Kidney (tissue), 14 donors: ENCODE results near the gene YARS1. TPM values are rescaled to one million over a fixed set of nuclear protein-coding genes. Genes with fewer than 3 reads are reported as not detected.

ENCODE experiments used
- DNase-seq, 5 donors: peaks; one replicate each; pipeline ENCODE4 v3.0.0-alpha.2; 2013 to 2020
- FAIRE-seq: peaks from 2 replicates; lab custom pipeline; 2012; peaks lifted over from hg19 to GRCh38; lab: Jason Lieb, UNC
- H3K27ac ChIP-seq, 2 donors: one replicate each; pipeline ENCODE4 v1.7.0; 2013; ENCODE audit warnings: low read depth in 2 of 2, low read length in 2 of 2, inconsistent platforms in 1 of 2
- H3K27me3 ChIP-seq: one replicate; pipeline ENCODE4 v1.7.1; 2013; ENCODE audit warnings: low read length, inconsistent platforms; ENCODE audit not compliant: control insufficient read depth, insufficient read depth
- H3K36me3 ChIP-seq, 3 donors: one replicate each; pipeline versions ENCODE4 v1.7.0 to v1.7.1; 2013; ENCODE audit warnings: low read length in 3 of 3, control low read depth in 1 of 3, inconsistent platforms in 1 of 3; ENCODE audit not compliant: insufficient read depth in 3 of 3, control insufficient read depth in 2 of 3
- H3K4me1 ChIP-seq, 3 donors: one replicate each; pipeline versions ENCODE4 v1.7.0 to v1.7.1; 2013; ENCODE audit warnings: low read length in 3 of 3, inconsistent platforms in 1 of 3, low read depth in 1 of 3; ENCODE audit not compliant: control insufficient read depth in 2 of 3, insufficient read depth in 2 of 3
- H3K4me3 ChIP-seq, 3 donors: one replicate each; pipeline versions ENCODE4 v1.7.0 to v1.8.1; 2013; ENCODE audit warnings: low read length in 3 of 3, control low read depth in 1 of 3, inconsistent platforms in 1 of 3
- H3K9ac ChIP-seq, 3 donors: one replicate each; pipeline versions ENCODE4 v1.7.0 to v1.7.1; 2013; ENCODE audit warnings: low read length in 3 of 3, control low read depth in 1 of 3, inconsistent platforms in 1 of 3
- H3K9me3 ChIP-seq, 3 donors: one replicate each; pipeline versions ENCODE4 v1.7.0 to v1.7.1; 2013; ENCODE audit warnings: low read length in 3 of 3, control low read depth in 1 of 3, inconsistent platforms in 1 of 3; ENCODE audit not compliant: control insufficient read depth in 2 of 3, insufficient read depth in 1 of 3
- intact Hi-C: fragments of 100-400 bp; cut with DNase I; formaldehyde crosslinking; loops from one replicate; pipeline ENCODE4 v1.11.1; 2022
- polyA plus RNA-seq: library from polyadenylated mRNA; stranded (reverse); fragments of 350-450 nt; fragmentation: Illumina TruSeq; extraction: RNeasy Lipid Tissue Mini Kit (QIAGEN cat#74804); gene quantifications from one replicate; pipeline ENCODE4 v1.2.3, GENCODE V29; 2014; ENCODE audit warnings: low read depth, low replicate concordance; ENCODE audit not compliant: insufficient read depth
- total RNA-seq: library from RNA; stranded (reverse); fragmentation: NEBNext Ultra II Directional; extraction: Animal tissue kit (Norgen Biotek cat#: 25700); gene quantifications from one replicate; pipeline ENCODE4 v1.2.1, GENCODE V29; 2021
- TF ChIP-seq, protein P1 (sequence below): IDR thresholded peaks from 3 replicates; pipeline ENCODE4 v1.5.1; 2012; ENCODE audit warnings: mild to moderate bottlenecking, moderate library complexity, borderline replicate concordance; ENCODE audit not compliant: insufficient read depth; ENCODE audit errors: extremely low read depth
- donor health status: control.
- donor health status: control.
- donor health status: control.
- donor health status: control.
- donor health status: control.
- donor health status: DM: yes; HTN: yes; CAD: no.
- donor health status: Normal renal cell carcinoma (clear cell type).

Gene YARS1
- total and polyA plus RNA-seq, 2 donors from 2014 or later: 24.8 to 86.1 TPM

GRCh38 chr1:32861904-32862695 lies 44.9 kb upstream of the YARS1 start:
- Histone ChIP-seq H3K27me3 (no peaks in the 10 kb centered on the region), H3K9me3 (no peaks in the 10 kb centered on the region), H3K36me3 (peaks cover 0 to 5% (median 3%) of the 10 kb centered on the region in 3 donors), H3K4me1 (peaks cover 0 to 6% (median 0%) of the 10 kb centered on the region in 3 donors), H3K27ac (no peak overlapping the region), H3K9ac (no peak overlapping the region), H3K4me3 (no peak overlapping the region)
- no peak for DNase-seq
- TF ChIP-seq, protein P1, sequence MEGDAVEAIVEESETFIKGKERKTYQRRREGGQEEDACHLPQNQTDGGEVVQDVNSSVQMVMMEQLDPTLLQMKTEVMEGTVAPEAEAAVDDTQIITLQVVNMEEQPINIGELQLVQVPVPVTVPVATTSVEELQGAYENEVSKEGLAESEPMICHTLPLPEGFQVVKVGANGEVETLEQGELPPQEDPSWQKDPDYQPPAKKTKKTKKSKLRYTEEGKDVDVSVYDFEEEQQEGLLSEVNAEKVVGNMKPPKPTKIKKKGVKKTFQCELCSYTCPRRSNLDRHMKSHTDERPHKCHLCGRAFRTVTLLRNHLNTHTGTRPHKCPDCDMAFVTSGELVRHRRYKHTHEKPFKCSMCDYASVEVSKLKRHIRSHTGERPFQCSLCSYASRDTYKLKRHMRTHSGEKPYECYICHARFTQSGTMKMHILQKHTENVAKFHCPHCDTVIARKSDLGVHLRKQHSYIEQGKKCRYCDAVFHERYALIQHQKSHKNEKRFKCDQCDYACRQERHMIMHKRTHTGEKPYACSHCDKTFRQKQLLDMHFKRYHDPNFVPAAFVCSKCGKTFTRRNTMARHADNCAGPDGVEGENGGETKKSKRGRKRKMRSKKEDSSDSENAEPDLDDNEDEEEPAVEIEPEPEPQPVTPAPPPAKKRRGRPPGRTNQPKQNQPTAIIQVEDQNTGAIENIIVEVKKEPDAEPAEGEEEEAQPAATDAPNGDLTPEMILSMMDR: no peak
- intact Hi-C loops: no loop called here
- FAIRE-seq: no peak

GRCh38 chr1:32860566-32860965 lies 43.4 kb upstream of the YARS1 start:
- H3K27me3 ChIP-seq: no peaks in the 10 kb centered on the region

GRCh38 chr1:32859915-32860314 lies 42.8 kb upstream of the YARS1 start:
- no peaks in the 10 kb centered on the region for H3K4me1 ChIP-seq
- H3K9ac ChIP-seq: no peak overlapping the region
- DNase-seq: no peak
- H3K36me3 ChIP-seq: peaks cover 0 to 19% (median 11%) of the 10 kb centered on the region in 3 donors
- no peak for FAIRE-seq
- TF ChIP-seq, protein P1: no peak
- no peak overlapping the region for H3K4me3 ChIP-seq
- no peak overlapping the region for H3K27ac ChIP-seq
- no peaks in the 10 kb centered on the region for H3K9me3 ChIP-seq
- no peaks in the 10 kb centered on the region for H3K27me3 ChIP-seq
- intact Hi-C loops: no loop called here

More at GRCh38 chr1:32860566-32860965, 43.4 kb upstream of the YARS1 start:
- no peaks in the 10 kb centered on the region for H3K9me3 ChIP-seq
- H3K27ac ChIP-seq: no peak overlapping the region
- peaks cover 0 to 17% (median 8%) of the 10 kb centered on the region in 3 donors for H3K36me3 ChIP-seq
- no peak overlapping the region for H3K4me3 ChIP-seq
- FAIRE-seq (no peak), DNase-seq (no peak)
- H3K9ac ChIP-seq: no peak overlapping the region
- intact Hi-C loops: no loop called here
- TF ChIP-seq, protein P1: no peak
- no peaks in the 10 kb centered on the region for H3K4me1 ChIP-seq
